Spleen (tissue), 3 donors: ENCODE results near the gene SLC6A18.

Experiments
- POLR2A ChIP-seq, 3 donors: fragments of 450-650 bp; IDR thresholded peaks; one replicate each; pipeline ENCODE4 v1.5.1; 2017; ENCODE audit warnings: antibody characterized with exemption in 3 of 3, mild to moderate bottlenecking in 1 of 3
- POLR2AphosphoS5 ChIP-seq, 3 donors: sonication (generic); formaldehyde crosslinking; IDR thresholded peaks; one replicate each; pipeline ENCODE4 v1.5.1; 2017; ENCODE audit warnings: antibody characterized with exemption in 3 of 3

DNA sequence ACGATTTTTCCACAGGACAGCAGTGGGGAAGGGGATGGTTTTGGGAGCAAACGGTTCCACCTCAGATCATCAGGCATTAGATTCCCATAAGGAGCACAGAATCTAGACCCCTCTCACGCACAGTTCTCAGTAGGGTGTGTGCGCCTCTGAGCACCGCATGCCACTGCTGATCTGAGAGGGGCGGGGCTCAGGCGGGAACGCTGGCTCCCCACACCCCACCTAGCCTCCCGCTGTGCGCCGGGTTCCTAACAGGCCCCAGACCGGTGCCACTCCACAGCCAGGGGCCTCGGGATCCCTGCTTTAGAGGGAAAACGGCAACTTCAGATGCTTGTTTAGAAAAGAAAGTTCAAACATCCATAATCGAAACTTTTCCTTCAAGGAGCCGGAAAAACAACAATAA is 49.3 kb downstream of the SLC6A18 start:
- no peak for TF ChIP-seq POLR2AphosphoS5 (IDR thresholded peaks at IDR 0.05)
- TF ChIP-seq POLR2A (IDR thresholded peaks at IDR 0.05) = no peak
